ENCODE results near the gene C1orf53.

The C1orf53 gene

DNA sequence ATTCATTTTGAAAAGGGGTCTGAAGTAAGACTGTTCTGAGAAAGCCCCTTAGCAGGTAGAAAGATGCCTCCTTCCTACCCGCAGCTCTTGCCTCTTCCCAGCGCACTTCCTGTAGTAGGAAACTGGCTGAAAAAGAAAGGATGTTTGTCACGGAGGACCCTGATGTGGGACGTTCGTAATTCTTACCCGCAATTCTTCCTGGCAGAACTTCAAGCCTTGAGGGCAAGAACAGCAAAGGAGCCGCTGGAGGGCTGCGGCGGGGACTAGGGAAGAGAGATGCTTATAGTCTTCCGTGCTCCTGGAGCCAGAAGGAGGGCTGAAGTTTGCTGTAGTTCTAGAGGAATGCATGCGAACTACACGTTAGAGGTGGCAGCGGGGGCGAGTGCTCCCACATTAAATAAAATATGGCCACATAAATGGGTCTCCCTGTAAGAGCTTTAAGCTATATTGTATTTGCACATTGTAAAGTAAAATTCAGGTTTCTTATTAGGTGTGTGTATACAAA is 6.3 kb downstream of the C1orf53 start:
- DNase-seq: no peak

DNA sequence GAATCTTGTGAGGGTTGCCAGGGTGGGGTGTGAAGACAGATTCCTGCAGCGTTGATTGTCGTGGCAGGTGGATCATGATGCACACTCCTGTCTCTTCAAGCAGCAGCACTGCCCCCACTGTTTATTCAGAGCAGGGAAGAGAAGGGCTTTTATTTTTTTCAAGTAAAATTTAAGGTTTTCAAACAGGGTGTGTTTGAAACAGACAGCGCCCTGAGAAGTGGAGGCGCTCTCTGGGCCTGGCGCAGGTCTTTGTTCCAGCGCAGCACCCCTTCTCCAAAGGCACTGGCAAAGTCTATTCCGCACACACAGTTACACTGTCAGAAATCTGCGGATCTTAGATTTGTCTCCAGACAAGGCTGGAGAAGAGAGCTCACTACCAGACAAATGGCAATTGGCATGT is 7.0 kb downstream of the C1orf53 start:
- no peak for DNase-seq

- DNase-seq: no peak
Measured at GRCh38 chr1:197910120-197910991, 7.9 kb downstream of the C1orf53 start.

GRCh38 chr1:197911111-197911856 is 8.9 kb downstream of the C1orf53 start:
- no peak for DNase-seq

DNA sequence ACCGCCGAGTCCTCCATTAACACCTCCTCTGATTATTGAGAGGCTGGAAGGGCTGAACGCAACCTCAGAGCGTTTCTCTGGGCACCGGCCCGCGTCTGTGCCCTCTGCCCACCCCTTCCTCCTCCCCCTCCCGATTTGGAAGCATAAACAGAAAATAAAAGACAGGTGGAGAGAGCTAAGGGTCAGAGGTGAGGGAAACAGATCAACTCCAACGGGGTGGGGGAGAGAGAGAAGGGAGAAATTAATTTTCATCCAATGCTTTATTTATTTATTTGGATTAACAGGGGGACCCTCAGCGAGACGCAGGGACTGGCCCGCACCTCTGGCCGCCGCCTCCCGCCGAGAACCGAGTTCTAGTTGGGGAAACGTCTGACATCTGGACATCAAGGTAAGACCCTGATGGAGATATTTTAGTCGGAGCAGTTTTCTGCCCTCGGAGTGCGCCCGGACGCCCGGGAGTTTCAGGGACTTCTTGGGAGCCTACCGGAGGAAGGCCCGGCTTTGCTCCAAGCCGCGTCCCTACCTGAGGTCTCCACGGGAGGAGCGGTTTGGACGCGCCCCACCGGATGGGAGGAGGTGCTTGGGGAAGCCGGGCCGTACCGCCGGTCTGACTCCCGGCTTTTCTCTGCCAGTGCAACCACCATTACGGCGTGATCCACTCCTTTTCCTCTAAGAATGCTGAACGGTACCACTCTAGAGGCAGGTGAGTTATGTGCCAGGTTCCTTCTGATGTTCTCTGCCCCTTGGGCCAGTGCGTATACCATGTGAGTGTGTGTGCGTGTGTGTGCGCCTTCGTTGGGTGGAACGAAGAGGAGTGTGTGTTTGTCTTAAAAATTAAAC is 9.6 kb downstream of the C1orf53 start:
- no peak for DNase-seq

GRCh38 chr1:197912739-197913494 is 10.5 kb downstream of the C1orf53 start:
- DNase-seq: no peak

DNA sequence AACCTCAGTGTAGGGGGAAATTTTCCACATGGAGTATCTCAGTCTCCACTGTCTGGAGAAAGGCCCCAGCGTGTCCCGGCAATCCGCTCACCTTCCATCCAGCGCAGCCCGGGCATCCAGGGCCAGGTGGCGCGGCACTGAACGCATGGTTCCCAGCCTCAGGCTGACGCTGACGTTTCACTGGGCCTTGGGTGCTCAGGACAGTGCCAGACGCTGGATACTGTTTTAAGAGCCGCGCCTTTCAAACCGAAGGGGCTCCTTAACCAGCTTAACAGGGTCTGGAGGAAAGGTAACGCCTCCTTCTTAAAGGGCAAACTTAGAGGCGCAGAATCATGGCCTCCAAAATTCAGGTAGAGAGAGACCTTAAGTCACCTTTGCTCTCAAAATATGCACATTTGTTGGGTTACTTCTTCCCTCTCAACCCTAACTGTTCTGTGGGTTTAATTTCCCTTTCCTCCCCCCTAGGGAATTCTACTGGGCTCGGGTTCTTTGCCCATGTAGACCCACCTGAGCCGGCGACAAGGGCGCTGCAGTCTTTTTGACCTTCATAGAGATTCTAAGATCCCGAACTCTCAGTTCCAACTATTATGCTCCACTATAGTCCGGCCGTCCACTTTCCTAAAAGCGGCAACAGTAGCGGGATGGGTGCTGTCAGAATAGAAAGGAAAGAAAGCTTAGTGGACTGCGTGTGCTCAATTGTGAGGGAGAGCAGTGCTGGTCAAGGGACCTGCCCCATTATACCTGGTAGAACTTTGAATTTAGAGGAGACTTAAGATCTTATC is 11.3 kb downstream of the C1orf53 start:
- DNase-seq: no peak

- no peak for DNase-seq
Measured at GRCh38 chr1:197914510-197914909, 12.1 kb downstream of the C1orf53 start.

DNA sequence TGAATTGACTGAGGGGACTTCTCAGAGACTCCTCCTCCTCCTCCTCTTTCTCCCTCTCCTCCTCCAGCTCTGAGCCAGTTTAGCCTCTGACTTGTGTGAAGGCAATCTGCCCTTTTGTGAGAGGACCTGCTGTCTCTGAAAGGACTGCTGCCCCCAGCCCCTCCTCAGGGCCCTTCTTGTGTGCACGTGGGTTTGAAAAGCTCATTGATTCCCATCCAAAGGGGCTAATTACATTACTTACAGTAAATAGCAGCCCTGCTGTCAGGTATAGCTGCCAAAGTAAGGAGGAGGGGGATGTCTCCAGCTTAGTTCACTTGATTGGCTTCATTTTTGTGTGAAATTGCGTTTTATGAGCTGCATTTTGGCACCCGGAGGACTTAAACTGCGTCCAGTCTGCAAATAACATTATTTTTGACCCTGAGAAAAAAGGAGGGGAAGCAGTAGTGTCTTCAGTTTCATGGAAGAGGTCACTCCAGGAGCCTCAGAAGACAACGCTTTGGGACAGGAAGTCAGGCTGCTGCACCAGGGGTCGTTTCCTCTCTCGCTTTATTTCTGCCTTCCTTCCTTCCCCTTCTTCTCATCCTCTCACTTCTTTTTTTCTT is 12.9 kb downstream of the C1orf53 start:
- DNase-seq: no peak

DNA sequence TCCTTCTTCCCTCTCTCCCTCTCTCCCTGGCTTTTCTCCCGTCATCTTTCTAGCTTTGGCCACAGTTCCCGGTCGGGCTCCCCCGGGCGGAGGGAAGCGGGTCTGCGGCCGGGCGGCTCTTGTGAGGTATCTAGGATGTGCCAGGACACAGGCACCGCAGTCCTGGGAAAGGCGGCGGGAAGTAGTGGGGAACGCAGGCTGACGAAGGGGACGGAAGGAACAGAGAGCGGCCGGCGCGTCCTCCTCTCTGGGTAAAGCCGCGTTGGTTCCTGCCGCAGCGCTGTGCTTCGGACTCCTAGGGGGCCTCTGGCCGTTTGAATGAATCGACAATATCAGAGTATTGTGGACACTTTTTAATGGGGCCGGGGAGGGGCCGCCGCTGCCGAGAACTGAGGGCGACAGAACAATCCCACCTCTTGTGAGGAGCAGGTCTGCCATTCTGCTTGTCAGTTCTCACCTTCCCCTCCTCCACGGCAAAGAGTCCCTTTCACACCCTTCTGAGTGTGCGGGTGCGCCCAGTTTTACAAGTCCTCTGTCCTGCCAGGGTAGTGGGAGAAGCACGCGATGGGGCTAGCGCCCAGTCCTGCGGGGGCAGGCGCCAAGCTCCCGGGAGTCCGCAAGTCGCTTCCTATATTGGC is 13.6 kb downstream of the C1orf53 start:
- no peak for DNase-seq

GRCh38 chr1:197916500-197916983 is 14.1 kb downstream of the C1orf53 start:
- DNase-seq: no peak

GRCh38 chr1:197917805-197918651 is 15.6 kb downstream of the C1orf53 start:
- DNase-seq: no peak

GRCh38 chr1:197918807-197919345 is 16.4 kb downstream of the C1orf53 start:
- DNase-seq: no peak

DNA sequence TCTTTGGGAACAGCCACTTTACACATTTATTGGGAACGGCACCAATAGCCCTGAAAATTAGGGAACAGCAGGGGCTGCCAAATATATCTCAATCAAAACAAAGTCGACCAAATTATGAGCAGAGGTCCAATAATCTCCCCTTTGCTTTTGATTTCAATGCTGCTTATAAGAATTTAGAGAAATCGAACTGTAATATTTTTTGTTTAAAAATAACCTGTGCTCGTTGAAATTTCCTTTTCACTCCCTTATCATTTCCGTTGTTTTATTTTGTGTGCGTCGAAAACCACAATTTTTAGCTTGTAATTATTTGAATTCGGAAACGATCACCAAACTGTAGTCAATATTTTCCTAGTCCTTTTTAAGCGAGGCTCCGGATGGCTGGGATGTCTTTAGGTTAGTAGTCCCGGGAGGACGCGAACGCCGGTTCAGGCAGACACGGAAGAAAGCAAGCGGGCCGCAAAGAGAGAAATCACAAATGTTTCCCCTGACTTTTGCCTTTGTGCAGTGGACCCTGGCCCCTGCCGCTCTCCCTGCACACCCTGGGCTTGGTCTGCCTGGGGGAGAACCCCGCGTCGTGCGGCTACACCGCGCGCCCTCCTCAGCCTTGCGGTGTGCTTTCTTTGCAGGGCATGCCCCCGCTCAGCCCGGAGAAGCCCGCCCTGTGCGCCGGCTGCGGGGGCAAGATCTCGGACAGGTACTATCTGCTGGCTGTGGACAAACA is 17.1 kb downstream of the C1orf53 start:
- DNase-seq: no peak

GRCh38 chr1:197920067-197920396 is 17.6 kb downstream of the C1orf53 start:
- no peak for DNase-seq

DNA sequence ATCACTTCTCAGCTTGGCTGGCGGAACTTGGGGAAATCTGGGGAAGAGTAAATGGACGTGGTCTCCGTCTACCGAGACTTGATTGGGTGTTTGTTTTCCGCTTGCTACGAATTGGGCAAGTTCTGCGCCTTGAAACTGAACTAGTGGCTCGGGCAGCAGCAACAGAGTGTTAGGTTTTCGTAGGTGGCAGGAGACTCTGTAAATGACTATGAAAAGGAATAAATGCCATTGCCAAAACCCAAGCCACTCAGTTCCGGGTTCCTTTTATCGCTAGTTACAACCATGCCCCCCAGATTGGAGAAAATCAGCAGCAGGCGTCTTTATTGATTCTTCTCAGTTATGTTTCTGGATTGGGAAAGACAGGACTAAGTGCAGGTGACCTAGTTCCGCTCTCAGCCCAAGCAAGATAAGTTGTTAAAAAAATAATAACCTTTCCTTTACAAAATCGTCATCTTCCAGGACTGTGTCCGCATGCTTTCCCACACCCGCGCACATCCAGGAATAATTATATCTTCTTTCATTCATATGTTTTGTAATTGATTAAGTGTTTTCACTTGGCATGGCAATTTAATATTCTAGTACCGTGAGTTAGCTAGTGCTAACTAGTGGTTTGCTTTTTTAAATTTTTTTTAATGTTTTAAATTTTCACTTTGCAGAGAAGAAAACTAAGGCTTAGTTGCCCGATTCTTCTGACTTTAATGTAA is 18.1 kb downstream of the C1orf53 start:
- DNase-seq: no peak

DNA sequence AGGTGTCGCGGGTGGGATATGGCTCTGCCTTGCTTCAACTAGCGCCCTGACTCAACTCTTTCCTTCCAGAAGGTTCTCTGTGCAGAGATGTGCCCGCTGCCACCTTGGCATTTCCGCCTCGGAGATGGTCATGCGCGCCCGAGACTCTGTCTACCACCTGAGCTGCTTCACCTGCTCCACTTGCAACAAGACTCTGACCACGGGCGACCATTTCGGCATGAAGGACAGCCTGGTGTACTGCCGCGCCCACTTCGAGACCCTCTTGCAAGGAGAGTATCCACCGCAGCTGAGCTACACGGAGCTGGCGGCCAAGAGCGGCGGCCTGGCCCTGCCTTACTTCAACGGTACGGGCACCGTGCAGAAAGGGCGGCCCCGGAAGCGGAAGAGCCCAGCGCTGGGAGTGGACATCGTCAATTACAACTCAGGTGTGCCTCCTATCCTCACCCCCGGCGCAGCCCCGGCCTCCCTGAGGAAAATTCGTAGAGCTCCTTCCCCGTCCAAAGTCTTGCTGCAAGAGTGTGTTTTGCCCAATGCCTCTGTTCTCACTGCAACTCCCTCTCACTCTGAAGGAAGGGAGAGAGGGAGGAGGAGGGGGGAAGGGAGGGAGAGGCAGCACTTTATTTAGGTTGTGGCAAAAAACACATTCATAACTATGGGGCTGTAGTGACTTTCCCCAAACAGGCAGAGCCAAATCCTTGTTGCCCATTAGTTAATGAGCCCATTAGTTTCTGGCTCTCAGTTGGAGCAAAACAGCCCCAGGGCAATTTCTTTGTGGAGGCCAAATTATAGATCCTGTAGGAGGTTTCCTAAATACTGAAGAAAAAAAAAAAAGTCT is 19.0 kb downstream of the C1orf53 start:
- no peak for DNase-seq

All from T-helper 1 cell (primary cell).